ENCODE data around the gene KDM1A.

The KDM1A gene

GRCh38 chr1:23065385-23065784 lies 46.1 kb downstream of the KDM1A start:
- no peak for TF ChIP-seq CTCF (IDR thresholded peaks at IDR 0.05; ENCODE audit: low read depth, low read length)
- no peak overlapping the region for H3K4me3 ChIP-seq (ENCODE audit: low read depth, low read length)

GRCh38 chr1:23066075-23066474 lies 46.8 kb downstream of the KDM1A start:
- no peak for TF ChIP-seq CTCF (IDR thresholded peaks at IDR 0.05; ENCODE audit: low read depth, low read length)

GRCh38 chr1:23069149-23069548 lies 49.9 kb downstream of the KDM1A start:
- TF ChIP-seq CTCF (IDR thresholded peaks at IDR 0.05; ENCODE audit: low read depth, low read length) = no peak

More at GRCh38 chr1:23066075-23066474, 46.8 kb downstream of the KDM1A start:
- H3K4me3 ChIP-seq (ENCODE audit: low read depth, low read length) = no peak overlapping the region

GRCh38 chr1:23069675-23070074 lies 50.4 kb downstream of the KDM1A start:
- H3K4me3 ChIP-seq (ENCODE audit: low read depth, low read length) = no peak overlapping the region
- no peak for TF ChIP-seq CTCF (IDR thresholded peaks at IDR 0.05; ENCODE audit: low read depth, low read length)

More at GRCh38 chr1:23069149-23069548, 49.9 kb downstream of the KDM1A start:
- H3K4me3 ChIP-seq (ENCODE audit: low read depth, low read length) = no peak overlapping the region

GRCh38 chr1:23074012-23074411 lies 54.7 kb downstream of the KDM1A start:
- H3K4me3 ChIP-seq (ENCODE audit: low read depth, low read length) = no peak overlapping the region
- no peak for TF ChIP-seq CTCF (IDR thresholded peaks at IDR 0.05; ENCODE audit: low read depth, low read length)

GRCh38 chr1:23079025-23079424 lies 59.8 kb downstream of the KDM1A start:
- H3K4me3 ChIP-seq (ENCODE audit: low read depth, low read length) = no peak overlapping the region
- no peak for TF ChIP-seq CTCF (IDR thresholded peaks at IDR 0.05; ENCODE audit: low read depth, low read length)

GRCh38 chr1:23080885-23081284 lies 61.6 kb downstream of the KDM1A start:
- TF ChIP-seq CTCF (IDR thresholded peaks at IDR 0.05; ENCODE audit: low read depth, low read length) = no peak
- no peak overlapping the region for H3K4me3 ChIP-seq (ENCODE audit: low read depth, low read length)

Measured in WI38 (cell line).